ENCODE measurements around the gene RGS3.

Gene RGS3

DNA sequence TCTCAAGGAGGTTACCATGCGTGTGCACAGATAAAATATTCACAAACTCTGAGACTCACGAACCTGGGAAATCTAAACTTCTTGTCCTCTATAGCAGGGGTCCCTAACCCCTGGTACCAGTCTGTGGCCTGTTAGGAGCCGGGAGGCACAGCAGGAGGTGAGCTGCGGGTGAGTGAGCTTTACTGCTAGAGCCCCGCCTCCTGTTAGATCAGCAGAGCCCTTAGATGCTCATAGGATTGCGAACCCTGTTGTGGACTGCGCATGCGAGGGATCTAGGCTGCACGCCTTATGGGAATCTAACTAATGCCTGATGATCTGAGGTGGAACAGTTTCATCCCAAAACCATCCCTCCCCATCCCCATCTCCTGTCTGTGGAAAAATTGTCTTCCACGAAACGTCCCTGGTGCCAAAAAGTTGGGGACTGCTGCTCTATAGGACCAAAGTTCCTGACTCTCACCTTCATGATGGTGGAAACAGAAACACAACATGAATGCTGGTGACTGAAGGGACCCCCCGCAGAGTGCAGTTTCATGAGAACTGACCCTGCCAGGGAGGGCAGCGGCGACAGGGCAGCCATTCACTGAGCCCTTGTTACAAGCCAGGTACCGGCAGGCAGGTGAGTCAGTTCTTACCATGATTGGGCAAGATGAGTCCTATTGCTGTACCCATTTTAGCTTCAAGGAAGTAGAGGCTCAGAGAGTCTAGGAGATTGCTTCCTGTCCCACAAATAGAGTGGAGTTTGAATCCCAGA lies 181.9 kb downstream of the RGS3 start:
- DNase-seq: no peak

GRCh38 chr9:113645978-113646253 lies 182.4 kb downstream of the RGS3 start:
- no peak for DNase-seq

DNA sequence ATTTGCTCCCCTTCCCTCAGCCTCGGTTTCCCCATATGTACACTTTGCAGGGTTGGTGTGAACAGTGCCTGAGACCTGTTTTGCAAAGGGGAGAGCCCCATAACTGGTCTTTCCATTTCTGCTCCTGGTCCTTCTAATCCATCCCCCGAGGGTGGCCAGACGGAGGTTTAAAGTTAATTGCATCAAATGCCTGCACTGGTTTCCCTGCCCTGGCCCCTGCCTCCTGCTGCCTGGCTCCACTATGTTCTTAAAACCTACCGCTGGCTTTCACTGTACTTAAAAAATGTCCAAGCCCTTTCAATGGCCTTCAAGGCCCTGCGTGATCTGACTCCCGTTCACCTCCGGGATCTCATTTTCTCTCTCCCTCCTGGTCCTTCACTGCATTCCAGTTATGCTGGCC lies 183.0 kb downstream of the RGS3 start:
- DNase-seq: no peak
